Measurements from ENCODE around the gene HSD17B3.

GRCh38 chr9:96256800-96257199 lies 45.2 kb downstream of the HSD17B3 start:
- TF ChIP-seq CTCF (IDR thresholded peaks at IDR 0.05): no peak
- no peak for TF ChIP-seq ZFX (IDR thresholded peaks at IDR 0.05; ENCODE audit: borderline replicate concordance)

All from 22Rv1 (cell line).